CD4-positive, alpha-beta T cell treated with Interferon gamma for 1 hour (primary cell): ENCODE data around the gene SPSB2.
"Not testable (repeated sequence)": the region's sequence is repeated elsewhere in the genome, so short reads cannot be mapped to it uniquely, and the experiment has no call there.

Source experiments
- DNase-seq: peaks from one replicate; pipeline ENCODE4 v3.0.0-alpha.2; 2020

Gene SPSB2

GRCh38 chr12:6873094-6874014 is at the start of gene SPSB2:
TSS of gene SPSB2 (minus strand) at chr12:6873303. CDS start at chr12:6872901, 402 bp downstream.
- peak; percentile 97 for DNase-seq

GRCh38 chr12:6921996-6922946 is 49.2 kb upstream of the SPSB2 start:
- no peak for DNase-seq

- DNase-seq, result no peak
Measured at GRCh38 chr12:6921539-6921938, 48.4 kb upstream of the SPSB2 start.

GRCh38 chr12:6919588-6919987 is 46.5 kb upstream of the SPSB2 start:
- no peak for DNase-seq

- no peak for DNase-seq
Measured at GRCh38 chr12:6917491-6918231, 44.6 kb upstream of the SPSB2 start.

GRCh38 chr12:6916426-6917200 is 43.5 kb upstream of the SPSB2 start:
- DNase-seq, result no peak

- no peak for DNase-seq
Measured at GRCh38 chr12:6915789-6916285, 42.7 kb upstream of the SPSB2 start.

GRCh38 chr12:6914947-6915788 is 42.1 kb upstream of the SPSB2 start:
- DNase-seq, result no peak

- peak; percentile 85 for DNase-seq
Measured at GRCh38 chr12:6914246-6914946, 41.3 kb upstream of the SPSB2 start, which contains the start of gene ENO2. TSS of gene ENO2 (plus strand) at chr12:6914580. CDS start at chr12:6915833, 1,253 bp downstream.

- DNase-seq, result no peak
Measured at GRCh38 chr12:6912164-6912935, 39.2 kb upstream of the SPSB2 start.

GRCh38 chr12:6909421-6910145 is 36.5 kb upstream of the SPSB2 start:
- DNase-seq, result no peak

- not testable (repeated sequence) for DNase-seq
Measured at GRCh38 chr12:6908141-6908540, 35.0 kb upstream of the SPSB2 start.

- no peak for DNase-seq
Measured at GRCh38 chr12:6905414-6906040, 32.4 kb upstream of the SPSB2 start.

GRCh38 chr12:6904280-6905276 is 31.5 kb upstream of the SPSB2 start, which contains the start of gene LRRC23:
TSS of gene LRRC23 (plus strand) at chr12:6904822. CDS start at chr12:6905634, 812 bp downstream.
- DNase-seq, result peak; percentile 99

- DNase-seq, result no peak
Measured at GRCh38 chr12:6903722-6904121, 30.6 kb upstream of the SPSB2 start.

GRCh38 chr12:6902448-6902847 is 29.3 kb upstream of the SPSB2 start:
- DNase-seq, result no peak
